ENCODE measurements around the gene RAB35. TPM values are rescaled to one million over a fixed set of nuclear protein-coding genes. Genes with fewer than 3 reads are reported as not detected.

Gene RAB35
- total and polyA plus RNA-seq, 2 donors (not counting 1 experiment from before 2014, with no cell fraction given): 20.4 to 52.9 TPM

DNA sequence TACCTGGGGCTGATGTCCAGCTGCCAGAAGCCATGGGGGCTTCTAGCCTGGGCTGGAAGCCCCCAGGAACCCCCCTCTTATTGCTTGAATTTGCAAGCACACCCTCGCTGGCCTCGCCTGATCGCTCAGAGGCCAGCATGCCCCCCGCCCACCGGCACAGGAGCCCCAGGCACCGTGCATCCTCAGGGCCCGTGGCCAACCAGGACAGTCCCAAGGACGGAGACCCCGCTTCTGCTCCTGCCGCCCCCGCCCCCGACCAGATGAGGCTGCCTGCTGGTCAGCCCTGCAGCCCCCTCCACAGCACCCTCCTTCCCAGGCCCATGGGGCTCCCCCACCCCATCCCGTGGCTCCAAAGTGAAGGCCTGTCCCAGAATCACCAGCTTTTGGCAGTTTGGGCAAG lies 21.2 kb downstream of the RAB35 start:
- peaks cover 57% of the 10 kb centered on the region for H4K20me1 ChIP-seq (ENCODE audit: control insufficient read depth, insufficient read depth, low read length, poor library complexity, severe bottlenecking)
- no peak overlapping the region for H3K9ac ChIP-seq (ENCODE audit: low read length)
- H3K9me3 ChIP-seq (ENCODE audit: control extremely low read depth in 1 of 3, control insufficient read depth in 2 of 3, insufficient read depth in 1 of 3, low read length in 2 of 3): no peaks in the 10 kb centered on the region
- no peaks in the 10 kb centered on the region for H3K27me3 ChIP-seq (replicated peaks in 1 of 4; ENCODE audit: control extremely low read depth in 1 of 4, control insufficient read depth in 3 of 4, insufficient read depth in 4 of 4, low read length in 3 of 4)
- H3K79me2 ChIP-seq (ENCODE audit: control insufficient read depth, insufficient read depth, low read length): peaks cover 22% of the 10 kb centered on the region
- Mint-ChIP-seq H3K27me3 (no peaks in the 10 kb centered on the region), H3K4me3 (no peak overlapping the region), H3K4me1 (no peaks in the 10 kb centered on the region), H3K27ac (no peak overlapping the region), H3K9me3 (ENCODE audit: insufficient read depth) (no peaks in the 10 kb centered on the region)
- no peak for DNase-seq
- TF ChIP-seq EZH2 (IDR thresholded peaks at IDR 0.05; ENCODE audit: borderline replicate concordance, insufficient read depth, low read depth, low read length, poor library complexity, severe bottlenecking): no peak
- TF ChIP-seq, protein P1, sequence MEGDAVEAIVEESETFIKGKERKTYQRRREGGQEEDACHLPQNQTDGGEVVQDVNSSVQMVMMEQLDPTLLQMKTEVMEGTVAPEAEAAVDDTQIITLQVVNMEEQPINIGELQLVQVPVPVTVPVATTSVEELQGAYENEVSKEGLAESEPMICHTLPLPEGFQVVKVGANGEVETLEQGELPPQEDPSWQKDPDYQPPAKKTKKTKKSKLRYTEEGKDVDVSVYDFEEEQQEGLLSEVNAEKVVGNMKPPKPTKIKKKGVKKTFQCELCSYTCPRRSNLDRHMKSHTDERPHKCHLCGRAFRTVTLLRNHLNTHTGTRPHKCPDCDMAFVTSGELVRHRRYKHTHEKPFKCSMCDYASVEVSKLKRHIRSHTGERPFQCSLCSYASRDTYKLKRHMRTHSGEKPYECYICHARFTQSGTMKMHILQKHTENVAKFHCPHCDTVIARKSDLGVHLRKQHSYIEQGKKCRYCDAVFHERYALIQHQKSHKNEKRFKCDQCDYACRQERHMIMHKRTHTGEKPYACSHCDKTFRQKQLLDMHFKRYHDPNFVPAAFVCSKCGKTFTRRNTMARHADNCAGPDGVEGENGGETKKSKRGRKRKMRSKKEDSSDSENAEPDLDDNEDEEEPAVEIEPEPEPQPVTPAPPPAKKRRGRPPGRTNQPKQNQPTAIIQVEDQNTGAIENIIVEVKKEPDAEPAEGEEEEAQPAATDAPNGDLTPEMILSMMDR (IDR thresholded peaks at IDR 0.05): no peak
- no peak overlapping the region for H3K4me2 ChIP-seq (replicated peaks; ENCODE audit: low read depth, low read length, poor library complexity, severe bottlenecking)
- H3K36me3 ChIP-seq (replicated peaks in 1 of 2; ENCODE audit: control extremely low read depth in 1 of 2, control insufficient read depth in 1 of 2, extremely low read depth in 1 of 2, insufficient read depth in 2 of 2, low read length in 1 of 2): peaks cover 0 to 47% of the 10 kb centered on the region in 2 experiments
- H3K4me1 ChIP-seq (ENCODE audit: control insufficient read depth in 2 of 2, insufficient read depth in 2 of 2, low read length in 2 of 2): no peaks in the 10 kb centered on the region
- 94% methylated on average over 12 of the region's 13 CpGs for WGBS (ENCODE audit: insufficient coverage)
- H3K27ac ChIP-seq (ENCODE audit: low read length in 2 of 2): no peak overlapping the region
- ChIA-PET CTCF (no interaction called here), POLR2A (no interaction called here)
- no peak for ATAC-seq (ENCODE audit: low read depth)
- intact Hi-C loops (cut with micrococcal nuclease): no loop called here
- H2AFZ ChIP-seq (ENCODE audit: insufficient read depth, low read depth, low read length, poor library complexity, severe bottlenecking): no peak overlapping the region
- H3K4me3 ChIP-seq (ENCODE audit: control extremely low read depth in 1 of 5, extremely low read depth in 1 of 5, insufficient read depth in 1 of 5, low read depth in 2 of 5, low read length in 4 of 5): no peak overlapping the region

DNA sequence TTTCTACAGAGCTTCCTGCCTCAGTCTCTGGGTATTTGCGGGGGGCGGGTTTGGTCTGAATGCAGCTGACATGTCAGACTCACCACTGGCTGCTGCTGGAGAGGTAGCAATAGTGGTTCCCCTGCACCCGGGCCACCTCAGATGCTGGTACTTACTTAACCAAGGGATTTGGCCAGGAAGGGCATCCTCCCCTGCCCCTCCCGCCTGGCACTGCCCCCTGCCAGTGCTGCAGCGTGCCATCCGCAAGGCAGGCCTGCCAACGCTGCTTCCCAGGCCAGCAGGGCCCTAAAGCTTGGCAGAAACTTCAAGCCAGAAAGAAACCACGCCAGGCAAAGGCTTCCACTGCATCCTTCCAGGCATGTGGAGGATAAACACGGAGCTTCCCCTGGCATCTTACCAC lies 22.1 kb downstream of the RAB35 start:
- H3K4me3 ChIP-seq (ENCODE audit: control extremely low read depth in 1 of 5, extremely low read depth in 1 of 5, insufficient read depth in 1 of 5, low read depth in 2 of 5, low read length in 4 of 5): no peak overlapping the region
- H3K27me3 Mint-ChIP-seq: no peaks in the 10 kb centered on the region
- no peak overlapping the region for H3K4me2 ChIP-seq (replicated peaks; ENCODE audit: low read depth, low read length, poor library complexity, severe bottlenecking)
- WGBS (ENCODE audit: insufficient coverage): 94% methylated on average over 9 of the region's 9 CpGs
- peaks cover 14% of the 10 kb centered on the region for H3K79me2 ChIP-seq (ENCODE audit: control insufficient read depth, insufficient read depth, low read length)
- peaks cover 48% of the 10 kb centered on the region for H4K20me1 ChIP-seq (ENCODE audit: control insufficient read depth, insufficient read depth, low read length, poor library complexity, severe bottlenecking)
- no peaks in the 10 kb centered on the region for H3K9me3 Mint-ChIP-seq (ENCODE audit: insufficient read depth)
- H3K4me1 Mint-ChIP-seq: no peaks in the 10 kb centered on the region
- H3K27me3 ChIP-seq (replicated peaks in 1 of 4; ENCODE audit: control extremely low read depth in 1 of 4, control insufficient read depth in 3 of 4, insufficient read depth in 4 of 4, low read length in 3 of 4): no peaks in the 10 kb centered on the region
- intact Hi-C loops (cut with micrococcal nuclease): no loop called here
- no peak for TF ChIP-seq EZH2 (IDR thresholded peaks at IDR 0.05; ENCODE audit: borderline replicate concordance, insufficient read depth, low read depth, low read length, poor library complexity, severe bottlenecking)
- TF ChIP-seq, protein P1 (IDR thresholded peaks at IDR 0.05): no peak
- ChIA-PET POLR2A (no interaction called here), CTCF (no interaction called here)
- peaks cover 0 to 39% of the 10 kb centered on the region in 2 experiments for H3K36me3 ChIP-seq (replicated peaks in 1 of 2; ENCODE audit: control extremely low read depth in 1 of 2, control insufficient read depth in 1 of 2, extremely low read depth in 1 of 2, insufficient read depth in 2 of 2, low read length in 1 of 2)
- no peak overlapping the region for H3K9ac ChIP-seq (ENCODE audit: low read length)
- no peak overlapping the region for H3K27ac ChIP-seq (ENCODE audit: low read length in 2 of 2)
- H3K9me3 ChIP-seq (ENCODE audit: control extremely low read depth in 1 of 3, control insufficient read depth in 2 of 3, insufficient read depth in 1 of 3, low read length in 2 of 3): no peaks in the 10 kb centered on the region
- H3K4me3 Mint-ChIP-seq: no peak overlapping the region
- no peak for DNase-seq
- no peak overlapping the region for H2AFZ ChIP-seq (ENCODE audit: insufficient read depth, low read depth, low read length, poor library complexity, severe bottlenecking)
- H3K27ac Mint-ChIP-seq: no peak overlapping the region
- H3K4me1 ChIP-seq (ENCODE audit: control insufficient read depth in 2 of 2, insufficient read depth in 2 of 2, low read length in 2 of 2): no peaks in the 10 kb centered on the region
- ATAC-seq (ENCODE audit: low read depth): no peak
